Liver (tissue), 9 donors: ENCODE results near the gene BCKDHB. TPM values are rescaled to one million over a fixed set of nuclear protein-coding genes. Genes with fewer than 3 reads are reported as not detected.

Source experiments
- DNase-seq: peaks from one replicate; pipeline ENCODE4 v3.0.0-alpha.2; 2017; ENCODE audit warnings: low spot score
- H3K27ac ChIP-seq, 2 donors: one replicate each; pipeline ENCODE4 v1.7.0; 2013; ENCODE audit warnings: inconsistent platforms in 2 of 2, low read length in 2 of 2, control low read depth in 1 of 2, low read depth in 1 of 2, mild to moderate bottlenecking in 1 of 2
- H3K27me3 ChIP-seq, 4 donors: one replicate each; pipeline versions ENCODE4 v1.6.1 to v1.7.0; 2013; ENCODE audit warnings: low read length in 3 of 4, inconsistent platforms in 1 of 4, mild to moderate bottlenecking in 1 of 4, moderate library complexity in 1 of 4; ENCODE audit not compliant: control insufficient read depth in 4 of 4, insufficient read depth in 4 of 4
- H3K36me3 ChIP-seq, 4 donors: one replicate each; pipeline versions ENCODE4 v1.6.1 to v1.7.0; 2013; ENCODE audit warnings: low read length in 3 of 4, mild to moderate bottlenecking in 3 of 4, low read depth in 1 of 4, moderate library complexity in 1 of 4; ENCODE audit not compliant: control insufficient read depth in 4 of 4, insufficient read depth in 3 of 4
- H3K4me1 ChIP-seq, 4 donors: one replicate each; pipeline versions ENCODE4 v1.6.1 to v1.7.0; 2013; ENCODE audit warnings: low read length in 3 of 4, mild to moderate bottlenecking in 3 of 4, moderate library complexity in 1 of 4; ENCODE audit not compliant: control insufficient read depth in 4 of 4, insufficient read depth in 4 of 4
- H3K4me3 ChIP-seq, 3 donors: one replicate each; pipeline versions ENCODE4 v1.6.1 to v1.7.0; 2013; ENCODE audit warnings: low read length in 3 of 3, control low read depth in 1 of 3, low read depth in 1 of 3, mild to moderate bottlenecking in 1 of 3
- H3K9ac ChIP-seq, 2 donors: one replicate each; pipeline ENCODE4 v1.7.0; 2013; ENCODE audit warnings: low read length in 2 of 2, mild to moderate bottlenecking in 2 of 2, moderate library complexity in 2 of 2, control low read depth in 1 of 2, low read depth in 1 of 2
- H3K9me3 ChIP-seq, 4 donors: one replicate each; pipeline versions ENCODE4 v1.6.1 to v1.7.0; 2013; ENCODE audit warnings: low read length in 3 of 4; ENCODE audit not compliant: control insufficient read depth in 4 of 4
- EGR1 ChIP-seq, 2 donors: IDR thresholded peaks; 2 replicates each; pipeline ENCODE4 v1.6.1; 2016 to 2018; ENCODE audit warnings: antibody characterized with exemption in 2 of 2, low read depth in 2 of 2
- FOXA1 ChIP-seq: IDR thresholded peaks from 2 replicates; pipeline ENCODE4 v1.6.1; 2016; ENCODE audit warnings: antibody characterized with exemption
- FOXA2 ChIP-seq: IDR thresholded peaks from 2 replicates; pipeline ENCODE4 v1.6.1; 2016; ENCODE audit warnings: antibody characterized with exemption
- GABPA ChIP-seq, 2 donors: IDR thresholded peaks in 1 of 2; conservative IDR thresholded peaks in 1 of 2; 2 replicates each; pipeline ENCODE4 v1.6.1; 2016; ENCODE audit warnings: antibody characterized with exemption in 2 of 2, mild to moderate bottlenecking in 1 of 2, moderate library complexity in 1 of 2
- HNF4A ChIP-seq, 2 donors: conservative IDR thresholded peaks; 2 replicates each; pipeline ENCODE4 v1.6.1; 2016; ENCODE audit warnings: antibody characterized with exemption in 2 of 2, mild to moderate bottlenecking in 2 of 2
- JUND ChIP-seq, 2 donors: IDR thresholded peaks; 2 replicates each; pipeline ENCODE4 v1.6.1; 2016; ENCODE audit warnings: antibody characterized with exemption in 2 of 2
- RAD21 ChIP-seq, 2 donors: IDR thresholded peaks; 2 replicates each; pipeline ENCODE4 v1.6.1; 2016; ENCODE audit warnings: antibody characterized with exemption in 2 of 2, mild to moderate bottlenecking in 2 of 2
- RXRA ChIP-seq, 2 donors: IDR thresholded peaks; 2 replicates each; pipeline ENCODE4 v1.6.1; 2017 to 2018; ENCODE audit warnings: antibody characterized with exemption in 2 of 2, mild to moderate bottlenecking in 1 of 2
- SP1 ChIP-seq: IDR thresholded peaks from 2 replicates; pipeline ENCODE4 v1.6.1; 2018; ENCODE audit warnings: antibody characterized with exemption, mild to moderate bottlenecking
- TAF1 ChIP-seq: conservative IDR thresholded peaks from 2 replicates; pipeline ENCODE4 v1.6.1; 2016; ENCODE audit warnings: antibody characterized with exemption, mild to moderate bottlenecking
- YY1 ChIP-seq: IDR thresholded peaks from 2 replicates; pipeline ENCODE4 v1.6.1; 2016; ENCODE audit warnings: antibody characterized with exemption, mild to moderate bottlenecking
- WGBS: extraction: QIAGEN DNeasy Blood & Tissue Kit; methylation state at CpG from one replicate; pipeline ENCODE4 v1.1.7; 2013; 5-methylcytosine and 5-hydroxymethylcytosine counted together
- polyA plus RNA-seq, 2 donors: library from polyadenylated mRNA; stranded (reverse) in 1 of 2; unstranded in 1 of 2; fragments of 200-250 nt in 1 of 2; fragments of >200 nt in 1 of 2; fragmentation: Nextera tagmentation in 1 of 2; extraction: Ambion mirVana in 1 of 2; gene quantifications; one replicate each; pipeline versions ENCODE4 v1.2.1 to v1.2.3, GENCODE V29; 2013 to 2015
- total RNA-seq, 2 donors: library from RNA; depleted of rRNA; stranded (reverse); fragments of >200 nt; gene quantifications; one replicate each; pipeline ENCODE4 v1.2.3, GENCODE V29; 2014
- TF ChIP-seq, protein P1 (sequence below): IDR thresholded peaks from 2 replicates; pipeline ENCODE4 v1.6.1; 2016; ENCODE audit warnings: antibody characterized with exemption
- TF ChIP-seq, protein P2 (sequence below): IDR thresholded peaks from 2 replicates; pipeline ENCODE4 v1.6.1; 2016; ENCODE audit warnings: antibody characterized with exemption, mild to moderate bottlenecking
- TF ChIP-seq, protein P3 (sequence below): fragments of 150-350 bp; IDR thresholded peaks from 2 replicates; pipeline ENCODE4 v1.5.1; 2017; ENCODE audit warnings: improper control_type of control experiment, low read depth, low read length; ENCODE audit not compliant: missing input control
- TF ChIP-seq, protein P4 (sequence below): IDR thresholded peaks from 2 replicates; pipeline ENCODE4 v1.6.1; 2016; ENCODE audit warnings: antibody characterized with exemption
- donor health status: healthy.
- donor health status: healthy.
- donor health status: healthy.
- donor health status: healthy.
- donor health status: healthy.

BCKDHB gene
- total and polyA plus RNA-seq, 4 donors = 13.0 to 74.8 (median 31.6) TPM

DNA sequence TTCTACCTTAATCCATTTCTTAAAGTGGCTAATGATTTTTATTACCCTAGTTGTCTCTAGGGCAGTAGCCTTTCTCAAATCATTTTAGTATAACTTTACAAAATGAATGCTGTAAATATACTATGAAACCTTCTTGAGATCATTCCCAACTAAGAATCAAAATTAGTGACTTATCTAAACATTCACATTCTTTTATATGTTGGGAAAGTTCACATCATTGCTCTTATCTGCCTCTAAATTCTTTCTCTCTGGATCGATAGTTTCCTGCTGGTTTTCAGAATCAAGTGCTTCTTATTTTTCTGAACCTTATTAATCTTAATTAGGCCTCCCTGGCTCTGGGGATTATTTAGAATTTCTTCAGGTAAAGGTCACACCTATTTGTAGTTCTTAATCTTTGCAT lies 126.8 kb downstream of the BCKDHB start:
- H3K36me3 ChIP-seq = peaks cover 0 to 2% (median 0%) of the 10 kb centered on the region in 4 donors
- TF ChIP-seq RXRA (IDR thresholded peaks at IDR 0.05) = no peak
- TF ChIP-seq, protein P1, sequence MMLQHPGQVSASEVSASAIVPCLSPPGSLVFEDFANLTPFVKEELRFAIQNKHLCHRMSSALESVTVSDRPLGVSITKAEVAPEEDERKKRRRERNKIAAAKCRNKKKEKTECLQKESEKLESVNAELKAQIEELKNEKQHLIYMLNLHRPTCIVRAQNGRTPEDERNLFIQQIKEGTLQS = no peak
- no peak for TF ChIP-seq EGR1 (IDR thresholded peaks at IDR 0.05; ENCODE audit: low read depth in 2 of 2)
- TF ChIP-seq FOXA1 = no peak
- no peaks in the 10 kb centered on the region for H3K4me1 ChIP-seq
- H3K9me3 ChIP-seq = no peaks in the 10 kb centered on the region
- no peak overlapping the region for H3K9ac ChIP-seq
- H3K4me3 ChIP-seq = no peak overlapping the region
- no peak for DNase-seq
- 82% methylated on average over 1 of the region's 1 CpG for WGBS
- H3K27me3 ChIP-seq = no peaks in the 10 kb centered on the region
- H3K27ac ChIP-seq = no peak overlapping the region

DNA sequence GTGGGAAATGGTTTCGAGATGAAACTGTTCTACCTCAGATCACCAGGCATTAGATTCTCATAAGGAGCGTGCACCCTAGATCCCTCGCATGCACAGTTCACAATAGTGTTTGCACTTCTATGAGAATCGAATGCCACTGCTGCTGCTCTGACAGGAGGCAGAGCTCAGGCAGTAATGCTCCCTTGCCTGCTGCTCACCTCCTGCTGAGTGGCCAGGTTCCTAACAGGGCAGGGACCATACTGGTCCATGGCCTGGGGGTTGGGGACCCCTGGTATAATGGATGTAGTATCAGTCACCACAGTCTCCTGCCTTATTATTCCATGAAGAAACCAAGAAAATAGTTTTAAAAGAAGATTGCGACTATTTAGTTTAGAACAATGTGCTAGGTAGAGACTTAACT lies 127.5 kb downstream of the BCKDHB start:
- no peak for TF ChIP-seq FOXA1
- no peak for TF ChIP-seq RXRA (IDR thresholded peaks at IDR 0.05)
- Histone ChIP-seq H3K9ac (no peak overlapping the region), H3K4me3 (no peak overlapping the region), H3K4me1 (no peaks in the 10 kb centered on the region), H3K9me3 (no peaks in the 10 kb centered on the region), H3K27me3 (no peaks in the 10 kb centered on the region), H3K36me3 (peaks cover 0 to under 1% (median 0%) of the 10 kb centered on the region in 4 donors), H3K27ac (no peak overlapping the region)
- DNase-seq = no peak
- 91% methylated on average over 5 of the region's 5 CpGs for WGBS

DNA sequence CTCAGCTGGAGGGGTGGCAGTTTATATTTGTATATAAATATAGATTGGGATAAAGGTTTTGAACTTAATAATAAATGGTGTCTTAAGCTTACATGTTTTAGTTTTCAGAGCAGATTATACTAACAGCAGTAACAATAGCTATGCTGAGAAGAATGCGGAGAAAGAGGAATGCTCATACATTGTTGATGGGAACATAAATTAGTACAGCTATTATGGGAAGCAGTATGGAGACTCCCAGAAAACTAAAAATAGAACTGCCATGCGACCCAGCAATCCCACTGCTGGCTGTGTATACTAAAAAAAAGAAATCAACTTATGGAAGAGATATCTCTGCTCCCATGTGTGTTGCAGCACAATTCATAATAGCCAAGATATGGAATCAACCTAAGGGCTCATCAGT lies 127.9 kb downstream of the BCKDHB start:
- 93% methylated on average over 2 of the region's 2 CpGs for WGBS
- Histone ChIP-seq H3K27ac (no peak overlapping the region), H3K4me1 (no peaks in the 10 kb centered on the region), H3K27me3 (no peaks in the 10 kb centered on the region), H3K9me3 (no peaks in the 10 kb centered on the region), H3K36me3 (no peaks in the 10 kb centered on the region), H3K9ac (no peak overlapping the region), H3K4me3 (no peak overlapping the region)
- DNase-seq = no peak
- TF ChIP-seq, protein P2, sequence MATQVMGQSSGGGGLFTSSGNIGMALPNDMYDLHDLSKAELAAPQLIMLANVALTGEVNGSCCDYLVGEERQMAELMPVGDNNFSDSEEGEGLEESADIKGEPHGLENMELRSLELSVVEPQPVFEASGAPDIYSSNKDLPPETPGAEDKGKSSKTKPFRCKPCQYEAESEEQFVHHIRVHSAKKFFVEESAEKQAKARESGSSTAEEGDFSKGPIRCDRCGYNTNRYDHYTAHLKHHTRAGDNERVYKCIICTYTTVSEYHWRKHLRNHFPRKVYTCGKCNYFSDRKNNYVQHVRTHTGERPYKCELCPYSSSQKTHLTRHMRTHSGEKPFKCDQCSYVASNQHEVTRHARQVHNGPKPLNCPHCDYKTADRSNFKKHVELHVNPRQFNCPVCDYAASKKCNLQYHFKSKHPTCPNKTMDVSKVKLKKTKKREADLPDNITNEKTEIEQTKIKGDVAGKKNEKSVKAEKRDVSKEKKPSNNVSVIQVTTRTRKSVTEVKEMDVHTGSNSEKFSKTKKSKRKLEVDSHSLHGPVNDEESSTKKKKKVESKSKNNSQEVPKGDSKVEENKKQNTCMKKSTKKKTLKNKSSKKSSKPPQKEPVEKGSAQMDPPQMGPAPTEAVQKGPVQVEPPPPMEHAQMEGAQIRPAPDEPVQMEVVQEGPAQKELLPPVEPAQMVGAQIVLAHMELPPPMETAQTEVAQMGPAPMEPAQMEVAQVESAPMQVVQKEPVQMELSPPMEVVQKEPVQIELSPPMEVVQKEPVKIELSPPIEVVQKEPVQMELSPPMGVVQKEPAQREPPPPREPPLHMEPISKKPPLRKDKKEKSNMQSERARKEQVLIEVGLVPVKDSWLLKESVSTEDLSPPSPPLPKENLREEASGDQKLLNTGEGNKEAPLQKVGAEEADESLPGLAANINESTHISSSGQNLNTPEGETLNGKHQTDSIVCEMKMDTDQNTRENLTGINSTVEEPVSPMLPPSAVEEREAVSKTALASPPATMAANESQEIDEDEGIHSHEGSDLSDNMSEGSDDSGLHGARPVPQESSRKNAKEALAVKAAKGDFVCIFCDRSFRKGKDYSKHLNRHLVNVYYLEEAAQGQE = no peak
- TF ChIP-seq, protein P3, sequence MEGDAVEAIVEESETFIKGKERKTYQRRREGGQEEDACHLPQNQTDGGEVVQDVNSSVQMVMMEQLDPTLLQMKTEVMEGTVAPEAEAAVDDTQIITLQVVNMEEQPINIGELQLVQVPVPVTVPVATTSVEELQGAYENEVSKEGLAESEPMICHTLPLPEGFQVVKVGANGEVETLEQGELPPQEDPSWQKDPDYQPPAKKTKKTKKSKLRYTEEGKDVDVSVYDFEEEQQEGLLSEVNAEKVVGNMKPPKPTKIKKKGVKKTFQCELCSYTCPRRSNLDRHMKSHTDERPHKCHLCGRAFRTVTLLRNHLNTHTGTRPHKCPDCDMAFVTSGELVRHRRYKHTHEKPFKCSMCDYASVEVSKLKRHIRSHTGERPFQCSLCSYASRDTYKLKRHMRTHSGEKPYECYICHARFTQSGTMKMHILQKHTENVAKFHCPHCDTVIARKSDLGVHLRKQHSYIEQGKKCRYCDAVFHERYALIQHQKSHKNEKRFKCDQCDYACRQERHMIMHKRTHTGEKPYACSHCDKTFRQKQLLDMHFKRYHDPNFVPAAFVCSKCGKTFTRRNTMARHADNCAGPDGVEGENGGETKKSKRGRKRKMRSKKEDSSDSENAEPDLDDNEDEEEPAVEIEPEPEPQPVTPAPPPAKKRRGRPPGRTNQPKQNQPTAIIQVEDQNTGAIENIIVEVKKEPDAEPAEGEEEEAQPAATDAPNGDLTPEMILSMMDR = no peak
- TF ChIP-seq HNF4A (conservative IDR thresholded peaks at IDR 0.05) = no peak
- TF ChIP-seq, protein P1 = no peak
- TF ChIP-seq, protein P4, sequence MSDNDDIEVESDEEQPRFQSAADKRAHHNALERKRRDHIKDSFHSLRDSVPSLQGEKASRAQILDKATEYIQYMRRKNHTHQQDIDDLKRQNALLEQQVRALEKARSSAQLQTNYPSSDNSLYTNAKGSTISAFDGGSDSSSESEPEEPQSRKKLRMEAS = no peak
- TF ChIP-seq FOXA2 = no peak
- TF ChIP-seq SP1 = no peak
- no peak for TF ChIP-seq FOXA1
- TF ChIP-seq RAD21 (IDR thresholded peaks at IDR 0.05) = no peak
- TF ChIP-seq TAF1 = no peak
- no peak for TF ChIP-seq EGR1 (IDR thresholded peaks at IDR 0.05; ENCODE audit: low read depth in 2 of 2)
- no peak for TF ChIP-seq GABPA (IDR thresholded peaks at IDR 0.05 in 1 of 2, conservative IDR thresholded peaks at IDR 0.05 in 1 of 2)
- no peak for TF ChIP-seq YY1
- TF ChIP-seq JUND (IDR thresholded peaks at IDR 0.05) = no peak
- no peak for TF ChIP-seq RXRA (IDR thresholded peaks at IDR 0.05)
